HepG2 (cell line): ENCODE results near the gene GPER1. TPM values are rescaled to one million over a fixed set of nuclear protein-coding genes. Genes with fewer than 3 reads are reported as not detected.

ENCODE experiments used
- ADNP ChIP-seq: sonication (generic); formaldehyde crosslinking; IDR thresholded peaks from 2 replicates; pipeline ENCODE4 v1.4.0; 2020; ENCODE audit warnings: missing genetic modification reagents
- ATF7 ChIP-seq, 2 experiments: fragments of 450-650 bp in 1 of 2; sonication (generic) in 1 of 2; formaldehyde crosslinking in 1 of 2; IDR thresholded peaks; 2 replicates each; pipeline versions ENCODE4 v1.4.0 to v1.6.1; 2016 to 2020; ENCODE audit warnings: antibody characterized with exemption in 1 of 2, mild to moderate bottlenecking in 1 of 2, missing genetic modification reagents in 1 of 2
- CBFB ChIP-seq: sonication (generic); formaldehyde crosslinking; IDR thresholded peaks from 2 replicates; pipeline ENCODE4 v1.4.0; 2020; ENCODE audit warnings: missing genetic modification reagents
- IRX3 ChIP-seq: sonication (generic); formaldehyde crosslinking; IDR thresholded peaks from 2 replicates; pipeline ENCODE4 v1.8.1; 2023; ENCODE audit warnings: mild to moderate bottlenecking, low read depth, missing genetic modification reagents, borderline replicate concordance
- KAT7 ChIP-seq: IDR thresholded peaks from 2 replicates; pipeline ENCODE4 v1.6.1; 2018; ENCODE audit warnings: borderline replicate concordance, missing compliant biosample characterization
- NBN ChIP-seq: fragments of 450-650 bp; conservative IDR thresholded peaks from 2 replicates; pipeline ENCODE4 v1.6.1; 2017
- NCOA5 ChIP-seq: sonication (generic); formaldehyde crosslinking; IDR thresholded peaks from 2 replicates; pipeline ENCODE4 v1.4.0; 2020; ENCODE audit warnings: missing genetic modification reagents
- ONECUT2 ChIP-seq: sonication (generic); formaldehyde crosslinking; IDR thresholded peaks from 2 replicates; pipeline ENCODE4 v1.4.0; 2020; ENCODE audit warnings: missing genetic modification reagents
- RARG ChIP-seq: sonication (generic); formaldehyde crosslinking; IDR thresholded peaks from 2 replicates; pipeline ENCODE4 v1.4.0; 2020; ENCODE audit warnings: low read depth, mild to moderate bottlenecking, missing genetic modification reagents
- TBL1XR1 ChIP-seq: fragments of 150-350 bp; IDR thresholded peaks from 2 replicates; pipeline ENCODE4 v1.6.1; 2014; ENCODE audit warnings: borderline replicate concordance, low read length; ENCODE audit not compliant: partially characterized antibody
- ZBTB7B ChIP-seq: sonication (generic); formaldehyde crosslinking; IDR thresholded peaks from 2 replicates; pipeline ENCODE4 v1.4.0; 2020; ENCODE audit warnings: missing genetic modification reagents
- ZFP36L2 ChIP-seq: sonication (generic); formaldehyde crosslinking; IDR thresholded peaks from 2 replicates; pipeline ENCODE4 v1.4.0; 2020; ENCODE audit warnings: missing genetic modification reagents
- ZFP90 ChIP-seq: sonication (generic); formaldehyde crosslinking; IDR thresholded peaks from 2 replicates; pipeline ENCODE4 v1.8.0; 2022; ENCODE audit warnings: missing genetic modification reagents, mild to moderate bottlenecking, inconsistent platforms, borderline replicate concordance
- ZNF761 ChIP-seq: sonication (generic); formaldehyde crosslinking; conservative IDR thresholded peaks from 2 replicates; pipeline ENCODE4 v1.4.0; 2020; ENCODE audit warnings: mild to moderate bottlenecking, missing genetic modification reagents
- polyA plus RNA-seq, 8 experiments: library from polyadenylated mRNA; depleted of rRNA in 3 of 8; stranded (reverse) in 7 of 8; unstranded in 1 of 8; fragments of >200 nt; fragmentation: Illumina TruSeq in 4 of 8; extraction: Trizol in 4 of 8; gene quantifications; 2 replicates each; pipeline versions ENCODE4 v1.2.1 to v1.2.3, GENCODE V29; 2011 to 2016; ENCODE audit warnings: low read depth in 4 of 8, missing spikeins in 1 of 8, mixed read lengths in 1 of 8; ENCODE audit not compliant: insufficient read depth in 1 of 8
- total RNA-seq, 5 experiments: library from RNA; depleted of rRNA; stranded (reverse); fragments of >200 nt; fragmentation: Illumina TruSeq; extraction: Trizol; gene quantifications; 2 replicates each; pipeline ENCODE4 v1.2.3, GENCODE V29; 2016; ENCODE audit warnings: low read depth in 1 of 5
- TF ChIP-seq, protein P1 (sequence below): sonication (generic); formaldehyde crosslinking; IDR thresholded peaks from 2 replicates; pipeline ENCODE4 v1.8.0; 2022; ENCODE audit warnings: missing genetic modification reagents, mild to moderate bottlenecking, inconsistent platforms, borderline replicate concordance
- TF ChIP-seq, protein P2 (sequence below): IDR thresholded peaks from 2 replicates; pipeline ENCODE4 v1.6.1; 2012; ENCODE audit warnings: low read length, improper control_type of control experiment
- TF ChIP-seq, protein P3 (sequence below): sonication (generic); formaldehyde crosslinking; IDR thresholded peaks from 2 replicates; pipeline ENCODE4 v1.4.0; 2020; ENCODE audit warnings: missing genetic modification reagents
- TF ChIP-seq, protein P4 (sequence below): sonication (generic); formaldehyde crosslinking; IDR thresholded peaks from 2 replicates; pipeline ENCODE4 v1.4.0; 2020; ENCODE audit warnings: missing genetic modification reagents

GPER1 gene
- total and polyA plus RNA-seq, 2 of the 13 experiments (the other 11 are each of a cell fraction or from before 2014, with no cell fraction given) = 12.7 to 19.7 TPM

DNA sequence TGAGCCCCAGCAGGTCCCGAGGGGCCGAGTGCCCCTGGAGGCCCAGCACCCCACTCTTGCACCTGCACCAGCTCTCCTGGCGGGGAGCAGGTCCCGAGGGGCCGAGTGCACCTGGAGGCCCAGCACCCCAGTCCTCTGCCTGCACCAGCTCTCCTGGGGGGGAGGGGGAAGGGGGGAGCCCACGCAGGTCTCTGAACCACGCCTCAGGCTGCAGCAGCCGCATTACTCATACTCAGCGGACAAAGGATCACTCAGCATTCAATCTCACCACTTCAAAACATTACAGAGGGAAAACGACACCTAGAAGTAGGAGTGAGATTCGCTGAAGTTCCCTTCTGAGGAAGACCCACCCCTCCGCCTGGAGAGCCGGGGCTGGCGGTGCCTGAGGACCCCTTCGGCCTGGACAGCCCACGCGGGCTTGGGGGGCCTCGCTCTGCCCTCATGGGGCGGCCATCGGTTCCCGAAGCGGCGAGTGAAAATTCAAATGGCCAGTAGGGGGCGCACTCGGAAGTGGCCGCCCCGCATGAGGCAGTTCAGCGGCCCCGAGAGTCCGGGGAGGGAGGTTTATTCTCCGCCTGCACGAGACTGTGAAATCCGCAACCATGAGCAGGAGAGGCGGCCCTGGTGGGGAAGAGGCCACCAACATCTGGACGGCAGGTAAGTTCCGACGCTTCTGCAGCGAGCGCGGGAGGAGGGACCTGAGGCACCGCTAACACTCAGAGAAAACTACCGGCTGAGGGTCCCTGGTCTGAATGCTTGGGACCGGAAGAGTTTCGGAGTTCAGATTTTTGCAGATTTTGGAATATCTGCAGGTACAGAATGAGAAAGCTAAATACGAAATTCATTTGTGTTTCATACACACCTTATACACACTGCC lies 1.1 kb upstream of the GPER1 start (continued):
- TF ChIP-seq, protein P1, sequence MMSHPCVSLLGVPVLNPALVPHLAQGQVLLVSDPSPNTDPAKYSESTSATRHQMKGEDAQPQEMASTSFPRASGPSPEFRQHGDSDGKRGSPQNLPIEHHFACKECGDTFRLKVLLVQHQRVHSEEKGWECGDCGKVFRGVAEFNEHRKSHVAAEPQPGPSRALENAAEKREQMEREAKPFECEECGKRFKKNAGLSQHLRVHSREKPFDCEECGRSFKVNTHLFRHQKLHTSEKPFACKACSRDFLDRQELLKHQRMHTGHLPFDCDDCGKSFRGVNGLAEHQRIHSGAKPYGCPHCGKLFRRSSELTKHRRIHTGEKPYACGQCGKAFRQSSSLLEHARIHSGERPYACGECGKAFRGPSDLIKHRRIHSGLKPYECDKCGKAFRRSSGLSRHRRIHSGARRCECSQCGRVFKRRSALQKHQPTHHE = 0 out of 2 replicates have a peak, but pooled peaks have one; percentile 19
- TF ChIP-seq ZFP90 (CRISPR knock-in tag) (no peak), NBN (no peak), ONECUT2 (no peak), KAT7 (CRISPR knock-in tag) (0 out of 2 replicates have a peak, but pooled peaks have one; percentile 68), ADNP (CRISPR knock-in tag) (no peak), ZNF761 (no peak), ZFP36L2 (no peak), IRX3 (no peak; the same call in 1 of the 2 replicates), CBFB (no peak), TBL1XR1 (no peak), RARG (CRISPR knock-in tag) (no peak), ATF7 (IDR thresholded peaks at IDR 0.05) (no peak), ATF7 (CRISPR knock-in tag; IDR thresholded peaks at IDR 0.05) (no peak), ZBTB7B (CRISPR knock-in tag) (peak; percentile 98), NCOA5 (no peak)
- TF ChIP-seq, protein P2, sequence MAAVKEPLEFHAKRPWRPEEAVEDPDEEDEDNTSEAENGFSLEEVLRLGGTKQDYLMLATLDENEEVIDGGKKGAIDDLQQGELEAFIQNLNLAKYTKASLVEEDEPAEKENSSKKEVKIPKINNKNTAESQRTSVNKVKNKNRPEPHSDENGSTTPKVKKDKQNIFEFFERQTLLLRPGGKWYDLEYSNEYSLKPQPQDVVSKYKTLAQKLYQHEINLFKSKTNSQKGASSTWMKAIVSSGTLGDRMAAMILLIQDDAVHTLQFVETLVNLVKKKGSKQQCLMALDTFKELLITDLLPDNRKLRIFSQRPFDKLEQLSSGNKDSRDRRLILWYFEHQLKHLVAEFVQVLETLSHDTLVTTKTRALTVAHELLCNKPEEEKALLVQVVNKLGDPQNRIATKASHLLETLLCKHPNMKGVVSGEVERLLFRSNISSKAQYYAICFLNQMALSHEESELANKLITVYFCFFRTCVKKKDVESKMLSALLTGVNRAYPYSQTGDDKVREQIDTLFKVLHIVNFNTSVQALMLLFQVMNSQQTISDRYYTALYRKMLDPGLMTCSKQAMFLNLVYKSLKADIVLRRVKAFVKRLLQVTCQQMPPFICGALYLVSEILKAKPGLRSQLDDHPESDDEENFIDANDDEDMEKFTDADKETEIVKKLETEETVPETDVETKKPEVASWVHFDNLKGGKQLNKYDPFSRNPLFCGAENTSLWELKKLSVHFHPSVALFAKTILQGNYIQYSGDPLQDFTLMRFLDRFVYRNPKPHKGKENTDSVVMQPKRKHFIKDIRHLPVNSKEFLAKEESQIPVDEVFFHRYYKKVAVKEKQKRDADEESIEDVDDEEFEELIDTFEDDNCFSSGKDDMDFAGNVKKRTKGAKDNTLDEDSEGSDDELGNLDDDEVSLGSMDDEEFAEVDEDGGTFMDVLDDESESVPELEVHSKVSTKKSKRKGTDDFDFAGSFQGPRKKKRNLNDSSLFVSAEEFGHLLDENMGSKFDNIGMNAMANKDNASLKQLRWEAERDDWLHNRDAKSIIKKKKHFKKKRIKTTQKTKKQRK = no peak
- TF ChIP-seq, protein P3, sequence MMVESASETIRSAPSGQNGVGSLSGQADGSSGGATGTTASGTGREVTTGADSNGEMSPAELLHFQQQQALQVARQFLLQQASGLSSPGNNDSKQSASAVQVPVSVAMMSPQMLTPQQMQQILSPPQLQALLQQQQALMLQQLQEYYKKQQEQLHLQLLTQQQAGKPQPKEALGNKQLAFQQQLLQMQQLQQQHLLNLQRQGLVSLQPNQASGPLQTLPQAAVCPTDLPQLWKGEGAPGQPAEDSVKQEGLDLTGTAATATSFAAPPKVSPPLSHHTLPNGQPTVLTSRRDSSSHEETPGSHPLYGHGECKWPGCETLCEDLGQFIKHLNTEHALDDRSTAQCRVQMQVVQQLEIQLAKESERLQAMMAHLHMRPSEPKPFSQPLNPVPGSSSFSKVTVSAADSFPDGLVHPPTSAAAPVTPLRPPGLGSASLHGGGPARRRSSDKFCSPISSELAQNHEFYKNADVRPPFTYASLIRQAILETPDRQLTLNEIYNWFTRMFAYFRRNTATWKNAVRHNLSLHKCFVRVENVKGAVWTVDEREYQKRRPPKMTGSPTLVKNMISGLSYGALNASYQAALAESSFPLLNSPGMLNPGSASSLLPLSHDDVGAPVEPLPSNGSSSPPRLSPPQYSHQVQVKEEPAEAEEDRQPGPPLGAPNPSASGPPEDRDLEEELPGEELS (CRISPR knock-in tag) = 0 out of 2 replicates have a peak, but pooled peaks have one; percentile 33
- TF ChIP-seq, protein P4, sequence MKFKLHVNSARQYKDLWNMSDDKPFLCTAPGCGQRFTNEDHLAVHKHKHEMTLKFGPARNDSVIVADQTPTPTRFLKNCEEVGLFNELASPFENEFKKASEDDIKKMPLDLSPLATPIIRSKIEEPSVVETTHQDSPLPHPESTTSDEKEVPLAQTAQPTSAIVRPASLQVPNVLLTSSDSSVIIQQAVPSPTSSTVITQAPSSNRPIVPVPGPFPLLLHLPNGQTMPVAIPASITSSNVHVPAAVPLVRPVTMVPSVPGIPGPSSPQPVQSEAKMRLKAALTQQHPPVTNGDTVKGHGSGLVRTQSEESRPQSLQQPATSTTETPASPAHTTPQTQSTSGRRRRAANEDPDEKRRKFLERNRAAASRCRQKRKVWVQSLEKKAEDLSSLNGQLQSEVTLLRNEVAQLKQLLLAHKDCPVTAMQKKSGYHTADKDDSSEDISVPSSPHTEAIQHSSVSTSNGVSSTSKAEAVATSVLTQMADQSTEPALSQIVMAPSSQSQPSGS (CRISPR knock-in tag) = 0 out of 2 replicates have a peak, but pooled peaks have one; percentile 34
